KG1 (cell line): ENCODE data around the gene PBRM1.

ENCODE experiments used
- DNase-seq: peaks from one replicate; lab custom pipeline; 2025; lab: John Stamatoyannopoulos, UW

Gene PBRM1

GRCh38 chr3:52670621-52671521 lies 14.8 kb downstream of the PBRM1 start:
- no peak for DNase-seq

GRCh38 chr3:52663098-52663497 lies 22.6 kb downstream of the PBRM1 start:
- no peak for DNase-seq

- DNase-seq = no peak
These were observed 25.7 kb downstream of the PBRM1 start for GRCh38 chr3:52660046-52660445.

- no peak for DNase-seq
These were observed 29.8 kb downstream of the PBRM1 start for GRCh38 chr3:52655895-52656294.

GRCh38 chr3:52651592-52651991 lies 34.1 kb downstream of the PBRM1 start:
- no peak for DNase-seq

- DNase-seq = no peak
These were observed 35.3 kb downstream of the PBRM1 start for GRCh38 chr3:52650439-52650838.

GRCh38 chr3:52649461-52650210 lies 36.1 kb downstream of the PBRM1 start:
- DNase-seq = no peak

- DNase-seq = no peak
These were observed 40.2 kb downstream of the PBRM1 start for GRCh38 chr3:52645549-52645948.

GRCh38 chr3:52636673-52637072 lies 49.0 kb downstream of the PBRM1 start:
- no peak for DNase-seq

- no peak for DNase-seq
These were observed 51.9 kb downstream of the PBRM1 start for GRCh38 chr3:52633786-52634185.

- DNase-seq = no peak
These were observed 60.7 kb downstream of the PBRM1 start for GRCh38 chr3:52625041-52625440.

GRCh38 chr3:52623234-52623792 lies 62.4 kb downstream of the PBRM1 start:
- no peak for DNase-seq

- DNase-seq = no peak
These were observed 65.1 kb downstream of the PBRM1 start for GRCh38 chr3:52620580-52620979.

GRCh38 chr3:52615166-52615565 lies 70.5 kb downstream of the PBRM1 start:
- DNase-seq = no peak

GRCh38 chr3:52614689-52615088 lies 71.0 kb downstream of the PBRM1 start:
- no peak for DNase-seq

- DNase-seq = no peak
These were observed 76.3 kb downstream of the PBRM1 start for GRCh38 chr3:52609316-52609815.

GRCh38 chr3:52608337-52608736 lies 77.4 kb downstream of the PBRM1 start:
- DNase-seq = no peak

GRCh38 chr3:52606373-52607085 lies 79.2 kb downstream of the PBRM1 start:
- DNase-seq = no peak

GRCh38 chr3:52600258-52600657 lies 85.5 kb downstream of the PBRM1 start:
- no peak for DNase-seq

GRCh38 chr3:52596658-52597265 lies 89.0 kb downstream of the PBRM1 start:
- DNase-seq = no peak

- no peak for DNase-seq
These were observed 92.6 kb downstream of the PBRM1 start for GRCh38 chr3:52593103-52593502.
